HG02759 (cell line): Measurements from ENCODE around the gene DCAF5.
"Not testable (repeated sequence)": the region's sequence is repeated elsewhere in the genome, so short reads cannot be mapped to it uniquely, and the experiment has no call there.

Experiments used
- ATAC-seq: cut with Tn5 transposase; IDR thresholded peaks from one replicate; pipeline ENCODE4 v1.9.1; 2021; ENCODE audit warnings: mild to moderate bottlenecking, moderate library complexity; ENCODE audit not compliant: unreplicated experiment

Gene DCAF5

DNA sequence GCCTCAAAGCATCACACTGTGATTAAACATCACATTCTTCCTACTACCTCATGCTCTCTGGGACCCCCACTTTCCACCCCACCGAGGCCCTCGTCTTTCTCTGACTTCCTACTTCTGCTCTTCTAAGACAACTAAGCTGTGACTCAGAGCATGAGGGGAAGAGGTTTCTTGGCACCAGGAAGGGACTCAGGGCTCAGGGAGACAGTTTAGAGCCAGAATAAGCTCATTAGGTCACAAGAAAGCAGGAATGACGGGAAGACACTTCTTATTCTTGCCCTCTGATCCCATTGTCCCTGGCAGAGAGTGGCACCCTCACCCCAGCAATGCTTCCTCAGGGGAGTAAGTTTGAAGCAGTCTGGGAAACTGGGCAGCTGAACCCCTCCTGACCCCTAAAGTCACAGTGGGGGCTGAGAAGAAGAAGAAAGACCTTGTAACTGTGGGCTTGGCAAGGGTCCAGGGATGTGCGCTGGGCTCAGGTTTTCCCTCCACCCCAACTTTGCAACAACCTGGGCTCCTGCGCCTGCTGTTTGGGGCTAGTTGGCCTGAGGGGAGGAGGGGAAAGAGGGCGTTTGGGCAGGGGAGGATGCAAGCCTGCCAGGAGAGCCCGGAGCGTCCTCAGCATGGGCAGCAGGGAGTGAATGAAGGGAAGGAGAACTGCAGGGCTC lies 109.2 kb downstream of the DCAF5 start:
- no peak for ATAC-seq

DNA sequence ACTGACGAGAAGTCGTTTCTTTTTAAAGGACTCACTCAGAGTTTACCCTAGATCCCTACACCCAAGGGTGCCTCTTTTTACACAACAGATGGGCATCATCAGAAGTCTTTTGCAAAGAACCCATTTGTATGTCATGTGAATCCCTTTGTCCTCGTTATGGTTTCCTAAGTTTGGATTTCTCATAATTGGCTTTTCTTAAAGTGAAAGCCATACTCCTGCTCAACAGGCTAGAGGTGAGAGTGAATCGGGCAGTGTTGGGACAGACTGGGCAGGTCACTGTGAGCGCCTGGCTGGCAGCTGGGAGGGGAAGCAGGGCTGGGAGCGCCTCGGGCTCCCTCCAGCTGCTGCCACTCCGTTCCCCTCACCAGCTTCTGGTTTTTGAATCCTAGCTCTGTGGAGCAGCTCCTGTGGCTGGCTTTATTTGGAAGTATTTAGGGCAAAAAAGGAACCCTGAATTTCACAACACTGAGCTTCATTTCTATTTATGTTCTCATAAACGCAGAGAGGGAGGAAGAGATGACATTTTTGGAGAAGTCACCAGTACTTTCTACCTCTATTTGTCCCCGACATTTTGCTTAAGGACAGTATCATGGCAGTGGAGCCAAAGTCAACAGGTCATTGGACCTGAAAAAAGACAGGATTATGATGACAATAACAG lies 110.0 kb downstream of the DCAF5 start:
- ATAC-seq, result no peak

DNA sequence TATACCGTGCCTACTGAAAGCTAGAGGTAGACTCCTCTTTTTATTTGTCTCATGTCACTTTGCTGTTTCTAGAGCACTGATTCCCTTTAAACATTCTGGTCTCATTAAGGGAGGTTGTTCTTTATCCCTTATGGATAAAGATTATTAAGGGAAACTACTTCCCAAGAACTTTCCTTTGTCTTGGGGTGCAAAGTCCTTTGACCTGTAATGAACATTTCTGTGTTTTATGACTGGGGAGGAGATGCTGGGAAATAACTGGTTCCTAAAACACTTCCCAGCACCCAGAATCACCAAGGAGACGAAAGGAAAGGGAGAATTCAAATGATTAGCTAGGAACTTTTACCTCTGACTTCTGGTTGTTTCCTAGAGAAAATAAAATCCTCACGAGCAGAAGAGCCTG lies 110.6 kb downstream of the DCAF5 start:
- no peak for ATAC-seq

DNA sequence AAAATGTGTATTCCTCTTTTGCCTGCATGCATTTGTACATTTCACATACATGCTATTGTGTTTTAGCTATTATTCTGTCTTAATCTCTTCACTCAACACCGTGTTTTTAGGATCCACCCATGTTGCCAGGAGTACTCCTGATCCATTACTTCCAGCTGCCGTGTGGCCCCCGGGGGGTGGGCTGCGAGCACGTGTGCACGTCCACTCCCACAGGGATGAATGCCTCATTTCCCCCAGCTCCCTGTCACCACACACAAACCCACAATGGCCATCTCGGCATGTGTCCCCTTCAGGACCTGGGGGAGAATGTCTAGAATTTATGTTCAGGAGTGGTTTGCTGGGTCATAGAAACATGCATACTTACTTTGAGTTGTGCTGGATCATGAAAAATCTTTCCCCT lies 111.1 kb downstream of the DCAF5 start:
- ATAC-seq, result no peak

DNA sequence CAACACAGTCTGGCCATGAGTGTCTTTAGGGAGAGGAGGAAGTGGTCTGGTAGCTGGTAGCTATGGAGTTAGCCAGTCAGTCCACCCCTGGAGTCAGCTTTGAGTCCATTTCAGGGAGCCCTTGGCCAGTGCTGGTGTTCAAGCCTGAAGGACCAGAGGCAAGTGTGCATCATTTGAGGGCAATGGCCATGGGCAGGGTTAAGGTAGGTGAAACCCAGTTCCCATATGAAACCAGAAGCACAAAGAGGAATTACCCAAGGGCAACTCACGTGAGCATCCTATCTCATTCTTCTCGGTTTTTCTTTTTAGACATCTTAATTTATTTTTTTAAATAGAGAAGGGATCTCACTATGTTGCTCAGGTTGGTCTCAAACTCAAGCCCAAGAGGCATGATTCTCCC lies 112.6 kb downstream of the DCAF5 start:
- no peak for ATAC-seq

DNA sequence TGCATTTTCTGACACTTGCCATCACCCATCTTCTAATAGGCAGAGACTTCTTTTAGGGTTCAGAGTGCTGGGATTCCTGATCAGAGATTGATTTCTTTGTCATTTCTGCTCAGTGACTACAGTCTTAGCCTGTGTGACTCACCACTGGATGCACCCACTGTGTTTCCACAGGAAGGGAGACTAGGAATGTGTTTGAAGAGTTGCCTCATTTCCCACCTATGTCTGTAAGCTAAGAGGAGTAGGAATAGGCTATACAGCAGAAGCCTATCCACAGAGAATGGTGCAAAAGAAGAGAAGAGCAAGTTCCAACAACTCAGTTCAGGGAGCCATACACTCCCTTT lies 113.7 kb downstream of the DCAF5 start:
- ATAC-seq, result no peak

DNA sequence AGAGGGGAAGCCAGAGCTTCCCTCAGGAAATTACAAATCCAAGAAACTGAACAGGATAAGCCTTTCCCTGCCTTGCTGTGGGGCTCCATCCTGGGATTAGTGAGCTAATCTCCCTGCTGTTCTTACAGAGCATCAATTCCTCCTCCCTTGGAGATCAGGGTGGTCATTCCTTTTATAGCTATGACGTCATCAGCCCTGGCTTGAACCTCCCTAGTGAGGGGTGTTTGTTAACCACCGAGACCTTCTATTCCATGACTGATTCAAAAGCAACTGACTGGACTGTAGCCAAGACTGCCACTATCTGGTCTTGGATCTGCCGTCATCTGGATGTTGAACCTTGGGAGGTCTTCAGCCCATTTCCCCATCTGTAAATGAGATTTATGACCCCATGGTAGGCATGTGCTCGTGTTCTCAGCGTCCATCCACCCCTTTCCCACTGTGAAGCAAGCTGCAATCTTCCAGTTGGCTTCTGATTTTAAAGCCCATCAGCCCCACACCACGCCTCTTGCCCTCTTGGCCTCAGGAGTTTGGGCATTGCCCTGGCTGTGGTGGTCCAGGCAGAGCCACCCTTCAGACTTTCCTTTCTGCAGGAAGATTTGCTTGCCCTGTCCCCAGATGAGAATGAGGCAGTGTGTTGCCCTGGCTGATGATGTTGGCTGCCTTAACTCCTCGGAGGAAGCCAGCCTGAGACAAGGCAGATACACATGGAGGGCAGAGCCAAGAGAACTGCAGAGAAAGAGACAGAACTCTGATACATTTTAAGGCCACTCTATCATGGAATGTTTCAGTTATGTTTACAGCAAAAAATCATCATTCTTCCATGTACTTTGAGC lies 114.2 kb downstream of the DCAF5 start:
- ATAC-seq, result no peak

DNA sequence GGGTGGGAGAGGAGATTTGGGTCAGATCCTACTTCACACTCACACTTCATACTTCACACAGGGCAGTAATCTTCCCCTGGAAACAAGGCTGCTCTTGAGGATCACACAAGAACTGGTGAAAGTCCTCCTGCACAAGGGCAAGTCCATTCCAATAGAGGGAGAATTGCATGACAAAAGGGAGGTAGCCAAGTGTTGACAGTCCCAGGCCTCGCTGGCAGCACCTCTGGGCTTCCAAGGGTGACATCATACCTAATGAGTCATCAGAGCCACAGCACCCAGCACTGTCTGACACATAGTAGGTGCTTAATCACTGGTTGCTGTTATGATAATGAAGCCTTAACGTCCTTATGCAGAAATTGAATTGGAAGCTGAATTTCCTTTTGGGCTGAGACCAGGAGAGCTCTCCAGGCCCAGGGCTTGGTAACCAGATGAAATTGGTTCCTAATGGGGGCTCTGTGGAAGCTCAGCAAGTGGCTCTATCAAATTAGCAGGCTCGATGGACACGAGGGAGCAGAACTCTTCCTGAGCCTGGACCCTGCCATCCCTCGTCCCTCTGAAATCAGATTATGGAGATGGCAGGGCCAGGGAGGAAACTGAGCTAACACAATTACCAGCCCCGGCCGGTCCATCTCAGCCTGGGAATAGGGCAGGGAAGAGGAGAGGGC lies 115.0 kb downstream of the DCAF5 start:
- no peak for ATAC-seq

DNA sequence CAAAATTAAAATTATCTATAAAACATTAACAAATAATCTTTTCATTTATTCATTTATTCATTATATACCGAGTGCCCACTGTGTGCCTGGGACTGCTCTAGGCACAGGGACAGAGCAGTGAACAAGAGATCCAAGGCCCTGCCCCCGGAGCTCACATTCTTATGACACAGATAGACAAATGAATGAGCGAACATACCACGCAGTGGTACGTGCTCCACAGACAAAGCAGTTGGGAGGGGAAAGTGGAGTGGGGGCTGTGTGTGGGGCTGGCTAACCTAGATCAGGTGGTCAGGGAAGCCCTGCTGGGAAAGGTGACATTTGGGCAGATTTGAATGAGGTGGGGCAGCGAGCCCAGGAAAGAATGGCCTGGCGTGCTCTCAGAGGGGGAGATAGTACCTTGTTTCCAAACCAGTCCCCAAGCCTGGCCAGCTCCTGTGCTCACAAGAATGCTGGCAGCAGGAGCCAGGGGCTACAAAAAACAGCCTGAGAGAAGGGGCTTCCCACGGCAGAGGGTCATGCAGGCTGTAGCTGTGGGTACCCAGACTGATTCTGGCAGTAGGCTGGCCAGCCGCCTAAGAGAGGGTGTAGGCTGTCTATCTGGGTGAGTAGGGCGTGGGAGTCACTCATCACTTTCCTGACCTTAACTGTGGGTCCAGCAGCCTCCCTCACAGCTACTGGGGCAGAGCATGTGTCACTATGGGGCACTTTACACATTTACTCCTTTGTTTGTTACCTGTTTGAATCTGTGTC lies 116.0 kb downstream of the DCAF5 start:
- no peak for ATAC-seq

DNA sequence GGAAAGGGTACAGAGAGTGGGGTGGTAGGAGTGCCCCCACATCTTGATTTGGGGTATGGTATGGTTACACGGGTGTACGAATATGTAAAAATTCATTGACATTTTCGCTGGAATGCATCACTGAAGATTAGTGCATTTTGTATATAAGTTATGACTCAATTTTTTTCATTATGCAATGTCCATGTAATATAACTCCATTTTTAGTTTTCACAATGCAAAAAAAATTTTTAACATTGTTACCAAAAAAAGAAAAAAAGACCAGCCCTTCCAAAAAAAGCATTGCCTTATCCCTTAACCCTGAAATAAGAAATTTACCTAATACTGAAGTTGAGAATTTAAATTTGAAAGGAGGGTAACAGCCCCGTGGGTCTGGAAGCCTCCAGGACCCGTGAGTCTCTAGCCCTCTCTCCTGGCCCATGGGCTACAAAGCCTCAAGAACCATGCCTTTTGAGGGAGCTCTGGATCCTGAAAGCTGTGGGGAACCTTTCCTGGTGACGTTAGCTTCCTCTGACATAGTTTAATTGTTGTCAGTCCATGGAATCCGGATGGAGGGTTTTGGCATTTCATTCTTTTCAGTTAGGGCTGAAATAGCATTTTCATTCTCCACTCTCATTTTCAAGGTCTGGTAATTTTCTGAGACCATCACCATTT lies 118.2 kb downstream of the DCAF5 start:
- ATAC-seq, result no peak

DNA sequence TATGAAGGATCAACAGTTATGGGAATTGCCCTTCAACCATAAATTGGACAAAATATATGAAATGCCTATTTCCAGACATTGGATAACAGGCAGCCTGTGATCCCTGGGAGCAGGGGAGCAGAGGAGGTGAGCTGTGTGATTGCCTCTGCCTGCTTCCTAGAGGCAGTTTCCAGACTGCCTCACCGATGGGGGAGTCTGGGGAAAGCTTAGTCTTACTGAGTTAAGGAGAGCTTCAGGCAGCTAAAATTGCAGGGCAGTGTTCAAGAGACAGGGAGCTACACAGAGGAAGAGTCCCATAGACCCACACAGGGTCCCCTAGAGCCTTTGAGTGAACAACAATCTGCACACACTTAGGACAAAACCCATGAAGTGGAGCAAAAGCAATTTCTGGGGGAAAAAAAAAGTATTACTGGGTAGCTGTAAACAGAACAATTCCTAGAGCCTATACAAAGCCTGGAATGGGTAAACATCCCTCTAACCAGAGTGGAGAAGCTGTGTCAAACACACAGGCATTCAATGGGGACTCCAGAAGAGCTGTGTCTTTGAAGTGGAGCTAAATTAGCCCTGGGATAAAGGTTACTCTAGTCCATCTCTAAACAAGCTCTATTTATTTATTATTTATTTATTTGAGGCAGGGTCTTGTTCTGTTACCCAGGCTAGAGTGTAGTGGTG lies 125.5 kb downstream of the DCAF5 start:
- no peak for ATAC-seq

DNA sequence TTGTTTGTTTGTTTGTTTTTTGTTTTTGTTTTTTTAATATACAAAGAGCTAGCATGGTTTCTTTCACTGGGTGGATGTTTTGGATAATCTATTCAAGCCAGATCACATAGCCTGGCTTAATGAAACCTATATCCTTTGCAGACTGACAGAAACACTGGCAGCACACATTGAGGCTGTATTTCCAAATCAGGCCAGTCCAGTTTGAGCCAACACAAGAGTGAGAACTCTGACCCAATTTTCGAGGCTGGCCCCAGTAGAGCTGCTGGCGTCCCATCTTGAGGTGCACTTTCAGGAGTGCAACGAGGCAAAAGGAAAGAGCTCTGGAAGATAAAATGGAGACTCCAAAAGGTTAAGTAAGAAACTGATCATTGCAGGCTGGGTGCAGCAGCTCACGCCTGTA lies 129.9 kb downstream of the DCAF5 start:
- ATAC-seq, result no peak

DNA sequence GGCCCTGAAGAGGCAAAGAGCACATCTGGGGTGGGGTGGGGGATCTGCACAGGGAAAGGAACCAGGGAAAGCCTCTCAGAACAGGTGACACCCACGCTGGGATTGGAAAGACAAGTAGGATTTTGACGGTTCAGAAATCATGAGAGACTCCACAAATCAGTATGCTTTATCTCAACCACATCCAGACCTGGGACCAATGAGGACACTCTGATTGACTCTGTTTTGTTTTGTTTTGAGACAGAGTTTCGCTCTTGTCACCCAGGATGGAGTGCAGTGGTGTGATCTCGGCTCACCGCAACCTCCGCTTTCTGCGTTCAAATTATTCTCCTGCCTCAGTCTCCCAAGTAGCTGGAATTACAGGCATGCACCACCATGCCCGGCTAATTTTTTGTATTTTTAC lies 130.8 kb downstream of the DCAF5 start:
- not testable (repeated sequence) for ATAC-seq

DNA sequence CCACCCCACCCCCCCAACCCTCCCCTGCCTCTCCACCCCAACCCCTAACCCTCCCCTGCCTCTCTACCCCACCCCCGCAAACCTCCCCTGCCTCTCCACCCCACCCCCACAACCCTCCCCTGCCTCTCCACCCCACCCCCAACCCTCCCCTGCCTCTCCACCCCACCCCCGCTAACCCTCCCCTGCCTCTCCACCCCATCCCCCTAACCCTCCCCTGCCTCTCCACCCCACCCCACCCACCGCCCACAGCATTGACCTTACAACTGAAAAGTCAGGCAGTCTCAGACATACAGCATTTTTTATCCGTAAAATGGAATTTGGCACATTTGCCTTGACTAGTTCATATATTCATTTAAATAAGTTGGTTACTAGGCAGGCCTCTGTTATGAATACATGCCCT lies 135.2 kb downstream of the DCAF5 start:
- no peak for ATAC-seq

DNA sequence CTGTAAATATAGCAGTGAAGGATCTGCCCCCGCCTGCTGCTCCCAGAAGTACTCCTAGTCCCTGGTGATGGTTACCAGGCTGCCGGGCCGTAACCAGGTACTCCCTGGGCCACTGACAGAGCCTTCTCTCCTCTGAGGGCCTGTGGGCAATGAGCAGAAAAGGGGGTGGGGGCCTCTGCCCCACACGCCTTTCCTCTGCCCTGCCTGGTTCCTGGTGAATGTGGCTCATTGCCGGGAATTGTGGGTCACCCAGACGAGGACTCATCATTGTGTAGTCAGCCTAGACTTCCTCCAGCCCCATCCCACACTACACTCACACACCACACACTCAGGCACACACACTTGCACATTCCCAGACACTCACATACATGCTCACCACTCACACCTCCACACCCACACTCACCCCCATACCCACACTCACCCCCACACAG lies 138.1 kb downstream of the DCAF5 start:
- no peak for ATAC-seq

DNA sequence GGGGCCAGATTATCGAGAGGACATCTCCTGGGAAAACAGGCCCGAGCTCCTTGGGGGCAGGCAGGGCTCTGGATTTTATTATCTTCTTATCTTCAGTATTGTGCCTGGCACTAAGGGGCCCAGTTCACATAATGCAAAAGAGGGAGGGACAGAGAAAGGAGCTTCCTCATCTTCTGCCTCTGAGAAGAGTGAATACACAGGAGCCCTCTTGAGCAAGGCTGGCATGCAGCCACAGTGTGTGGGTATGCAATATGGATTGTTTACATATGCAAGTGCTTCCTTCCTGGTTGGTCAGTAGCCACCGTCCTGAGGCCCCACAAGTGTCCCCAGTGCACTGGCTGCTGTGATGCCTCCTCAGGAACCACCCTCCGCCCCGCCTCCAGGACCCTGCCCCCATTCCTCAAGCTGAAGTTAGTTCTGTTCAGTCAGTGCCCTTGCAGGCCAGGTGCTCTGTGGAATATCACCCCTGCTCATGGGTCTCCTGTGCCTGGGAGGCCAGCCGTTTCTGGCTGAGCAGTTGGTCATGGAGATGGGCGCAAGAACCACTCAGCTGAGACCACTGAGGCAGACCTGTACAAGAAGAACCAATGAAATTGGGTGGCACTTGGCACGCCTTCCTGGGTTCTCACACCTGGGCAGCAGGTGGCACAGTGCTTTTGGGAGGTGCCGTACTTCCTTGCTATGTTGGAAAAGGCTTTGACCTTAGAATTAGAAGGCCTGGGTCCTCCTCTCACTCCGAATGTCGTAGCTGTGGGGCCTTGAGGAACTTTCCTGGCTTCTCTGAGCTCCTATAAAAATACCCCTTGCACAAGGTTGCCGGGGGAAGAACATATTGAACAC lies 138.8 kb downstream of the DCAF5 start:
- no peak for ATAC-seq

DNA sequence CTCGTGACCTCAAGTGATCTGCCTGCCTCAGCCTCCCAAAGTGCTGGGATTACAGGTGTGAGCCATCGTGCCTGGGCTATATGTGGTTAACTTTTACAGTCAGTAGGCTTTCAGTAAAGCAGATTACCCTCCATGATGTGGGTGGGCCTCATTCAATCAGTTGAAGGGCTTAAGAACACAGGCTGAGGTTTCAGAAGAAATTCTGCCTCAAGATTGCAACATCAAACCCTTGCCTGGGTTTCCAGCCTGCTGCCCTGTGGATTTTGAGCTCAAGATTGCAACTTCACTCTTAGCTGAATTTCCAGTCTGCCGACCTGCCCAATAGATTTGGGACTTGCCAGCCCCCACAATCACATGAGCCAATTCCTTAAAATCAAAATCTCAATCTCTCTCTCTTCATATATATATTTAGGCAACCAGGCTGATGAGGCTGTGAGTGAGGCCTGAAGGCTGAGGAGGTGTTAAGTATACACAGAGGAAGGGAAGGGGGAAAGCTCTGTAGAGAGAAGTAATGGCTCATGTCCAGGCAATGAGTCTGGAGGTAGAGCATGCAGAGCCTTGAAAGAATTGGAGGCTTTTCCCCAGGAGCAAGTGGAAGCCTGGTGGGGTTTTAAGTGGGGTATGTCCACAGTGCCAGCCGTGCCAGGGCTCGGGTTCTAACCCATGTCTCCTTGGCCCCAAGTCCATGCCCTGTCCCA lies 140.5 kb downstream of the DCAF5 start:
- ATAC-seq, result no peak

DNA sequence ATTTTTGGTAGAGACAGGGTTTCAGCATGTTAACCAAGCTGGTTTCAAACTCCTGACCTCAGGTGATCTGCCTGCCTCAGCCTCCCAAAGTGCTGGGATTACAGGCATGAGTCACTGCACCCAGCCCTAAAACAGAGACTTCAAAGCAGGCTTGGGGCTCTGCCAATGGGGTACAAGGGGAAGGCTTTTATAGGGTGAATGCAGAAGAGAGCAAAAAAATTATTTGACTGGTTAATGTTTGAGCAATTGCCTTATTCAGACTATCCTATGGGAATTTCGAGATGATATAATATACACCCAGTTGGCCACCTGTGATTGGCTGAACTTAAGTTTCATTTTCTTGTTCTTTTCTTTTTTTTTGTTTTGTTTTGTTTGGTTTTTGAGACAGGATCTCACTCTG lies 142.3 kb downstream of the DCAF5 start:
- no peak for ATAC-seq
